Effector memory CD8-positive, alpha-beta T cell (primary cell): Measurements from ENCODE around the gene KCNMB2.

Source experiments
- ATAC-seq: fragments of 150-1000 bp; cut with Tn5 transposase; replicated peaks from 2 replicates; pipeline ENCODE4 v1.10.0; 2021; ENCODE audit warnings: mild to moderate bottlenecking, moderate library complexity
- DNase-seq, 3 experiments: peaks; one replicate each; pipeline ENCODE4 v3.0.0; 2021
- H3K27ac Mint-ChIP-seq, 2 donors: one replicate each; pipeline ENCODE4 v1.8.0; 2022; ENCODE audit warnings: mild to moderate bottlenecking in 2 of 2, mixed read lengths in 2 of 2, moderate library complexity in 2 of 2
- H3K27me3 Mint-ChIP-seq, 2 donors: one replicate each; pipeline ENCODE4 v1.8.0; 2022; ENCODE audit warnings: mixed read lengths in 2 of 2
- H3K36me3 Mint-ChIP-seq: one replicate; pipeline ENCODE4 v1.8.0; 2022; ENCODE audit warnings: mild to moderate bottlenecking, moderate library complexity, mixed read lengths; ENCODE audit not compliant: insufficient read depth
- H3K4me1 Mint-ChIP-seq, 2 donors: one replicate each; pipeline ENCODE4 v1.8.0; 2022; ENCODE audit warnings: low read depth in 2 of 2, mixed read lengths in 2 of 2
- H3K4me3 Mint-ChIP-seq, 2 donors: one replicate each; pipeline ENCODE4 v1.8.0; 2022; ENCODE audit warnings: mild to moderate bottlenecking in 2 of 2, mixed read lengths in 2 of 2, moderate library complexity in 2 of 2
- H3K9me3 Mint-ChIP-seq, 2 donors: one replicate each; pipeline ENCODE4 v1.8.0; 2022; ENCODE audit warnings: mixed read lengths in 2 of 2

KCNMB2 gene

DNA sequence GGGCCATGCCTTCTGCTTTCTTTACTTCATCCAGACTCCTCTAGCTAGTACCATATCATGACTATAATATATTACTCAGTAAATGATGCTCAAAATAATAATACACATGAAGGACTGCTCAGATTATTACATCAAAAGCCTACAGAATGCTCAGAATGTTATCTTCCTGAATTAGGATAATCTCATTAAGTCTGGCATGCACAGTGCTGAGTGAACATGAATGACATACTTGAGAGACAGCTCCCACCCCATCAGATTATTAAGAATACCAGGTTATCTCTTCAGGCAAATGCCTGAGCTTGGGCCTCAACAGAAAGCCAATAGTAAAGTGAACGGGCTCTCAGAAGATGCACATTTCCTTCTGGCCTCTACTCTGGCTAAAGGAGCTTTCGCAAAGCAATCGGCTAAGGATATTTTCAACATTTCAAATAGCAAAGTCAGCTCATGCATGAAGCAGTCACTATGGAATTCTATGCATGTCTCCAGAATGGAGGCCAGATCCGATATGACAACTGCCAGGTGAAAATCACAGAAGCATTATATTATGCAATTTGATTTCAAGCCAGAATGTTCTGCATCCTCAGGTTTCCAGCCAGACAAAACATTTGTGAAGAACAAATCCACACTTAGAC is 122.6 kb downstream of the KCNMB2 start:
- no peak overlapping the region for H3K27ac Mint-ChIP-seq
- DNase-seq (no peak), ATAC-seq (no peak)
- peaks cover 0 to 5% of the 10 kb centered on the region in 2 donors for H3K27me3 Mint-ChIP-seq
- no peaks in the 10 kb centered on the region for H3K9me3 Mint-ChIP-seq
- no peak overlapping the region for H3K4me3 Mint-ChIP-seq
- H3K4me1 Mint-ChIP-seq, result no peaks in the 10 kb centered on the region
- no peaks in the 10 kb centered on the region for H3K36me3 Mint-ChIP-seq

DNA sequence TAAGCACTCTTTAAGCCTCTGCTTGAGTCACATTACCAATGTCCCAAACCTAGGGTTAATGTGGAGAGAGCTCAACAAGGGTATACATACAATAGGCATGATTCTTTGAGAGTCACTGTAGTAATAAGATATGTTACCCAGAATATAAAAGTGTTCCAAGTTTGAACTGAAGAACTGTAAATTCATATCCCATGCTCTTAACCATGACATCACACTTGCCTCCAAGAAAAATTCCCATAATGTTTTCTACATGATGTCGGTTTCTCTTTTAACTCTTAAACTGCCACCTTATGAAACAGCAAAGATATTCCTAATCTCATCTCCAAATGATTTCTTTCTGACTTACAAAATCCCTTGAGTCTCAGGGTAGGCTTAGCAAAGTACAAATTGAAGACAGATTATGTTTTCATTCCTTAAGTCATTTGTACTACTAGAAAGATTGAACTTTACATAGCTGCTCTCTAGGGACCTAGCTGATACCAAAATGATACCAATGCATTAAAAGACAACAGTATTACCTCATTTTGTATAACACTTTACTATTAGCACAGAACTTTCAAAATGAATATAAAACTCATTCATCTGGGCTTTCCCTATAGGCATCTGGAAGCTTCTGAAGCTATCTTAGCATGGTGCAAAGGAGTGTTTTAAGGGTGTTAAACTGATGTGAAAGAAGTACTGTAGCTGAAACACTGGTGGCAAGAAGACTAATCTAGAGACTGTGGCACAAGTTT is 127.1 kb downstream of the KCNMB2 start:
- Mint-ChIP-seq H3K9me3 (no peaks in the 10 kb centered on the region), H3K36me3 (no peaks in the 10 kb centered on the region), H3K4me3 (no peak overlapping the region), H3K27me3 (peaks cover 0 to 7% of the 10 kb centered on the region in 2 donors), H3K4me1 (no peaks in the 10 kb centered on the region), H3K27ac (no peak overlapping the region)
- DNase-seq (no peak), ATAC-seq (no peak)

DNA sequence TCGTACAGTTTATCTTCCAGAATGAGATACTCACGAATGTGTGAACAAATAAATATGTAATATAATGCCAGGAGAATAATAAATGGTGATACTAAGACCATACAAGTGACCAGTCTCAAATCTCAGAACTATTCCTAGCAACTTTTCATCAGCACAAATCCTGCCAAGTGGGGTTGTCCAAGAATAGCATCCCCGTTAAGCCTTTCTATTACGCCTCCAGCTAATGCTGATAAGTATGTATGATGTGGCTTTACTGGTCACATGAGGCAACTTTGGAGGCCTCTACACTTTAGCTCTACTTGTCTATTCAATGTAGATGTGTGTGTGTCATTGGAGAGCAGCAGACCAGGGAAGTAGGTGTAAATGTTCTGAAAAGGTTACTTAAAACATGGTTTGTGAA is 129.5 kb downstream of the KCNMB2 start:
- Mint-ChIP-seq H3K36me3 (no peaks in the 10 kb centered on the region), H3K4me3 (no peak overlapping the region), H3K4me1 (no peaks in the 10 kb centered on the region), H3K9me3 (no peaks in the 10 kb centered on the region), H3K27ac (no peak overlapping the region), H3K27me3 (peaks cover 0 to 7% of the 10 kb centered on the region in 2 donors)
- ATAC-seq (no peak), DNase-seq (no peak)

DNA sequence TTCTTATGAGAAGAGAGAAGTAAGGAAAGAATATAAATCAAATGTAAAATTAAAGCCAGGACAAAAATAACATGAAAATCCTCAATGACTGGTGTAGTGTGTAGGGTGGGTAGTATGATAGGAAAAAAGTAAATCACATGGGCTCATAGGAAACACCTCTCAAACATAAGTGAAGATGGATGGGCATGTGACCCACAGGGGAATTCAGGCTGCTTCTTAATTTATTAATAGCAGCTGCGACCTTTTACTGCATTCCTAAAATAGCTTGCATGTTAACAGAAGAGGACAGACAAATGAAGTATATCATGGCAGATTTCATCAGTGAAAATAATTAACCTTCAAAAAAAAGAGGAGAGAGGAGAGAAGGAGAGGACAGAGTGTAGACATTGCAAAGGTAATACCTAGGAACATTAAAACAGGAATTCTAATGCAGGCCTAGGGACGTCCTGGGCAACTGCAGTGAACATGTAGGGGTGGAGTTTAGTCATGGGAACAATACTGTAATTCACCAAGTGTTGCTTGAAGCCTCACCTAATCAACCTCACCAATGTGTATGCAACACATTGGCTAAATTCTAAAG is 132.9 kb downstream of the KCNMB2 start:
- DNase-seq, result no peak
- no peak for ATAC-seq
- Mint-ChIP-seq H3K27me3 (peaks cover 0 to 7% of the 10 kb centered on the region in 2 donors), H3K4me1 (no peaks in the 10 kb centered on the region), H3K9me3 (no peaks in the 10 kb centered on the region), H3K36me3 (no peaks in the 10 kb centered on the region), H3K4me3 (no peak overlapping the region), H3K27ac (no peak overlapping the region)

DNA sequence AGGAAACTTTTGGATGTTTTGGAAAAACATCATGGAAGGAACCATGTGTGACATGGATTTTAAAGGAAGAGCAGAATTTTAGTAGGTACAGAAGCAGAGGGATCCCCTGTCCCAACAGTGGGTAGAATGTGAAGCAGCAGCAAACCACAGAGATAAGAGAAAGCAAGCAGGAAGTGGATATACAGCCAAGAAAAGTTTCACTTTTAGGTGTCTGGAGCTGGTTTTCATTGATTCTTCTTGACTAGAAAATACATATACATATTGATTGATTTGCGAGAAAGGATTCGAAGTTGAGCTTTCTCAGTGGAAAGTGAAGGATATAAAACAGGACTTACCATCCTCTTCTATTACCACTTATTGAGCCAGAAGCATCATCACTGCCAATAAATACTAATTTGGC is 133.5 kb downstream of the KCNMB2 start:
- peaks cover 0 to 7% of the 10 kb centered on the region in 2 donors for H3K27me3 Mint-ChIP-seq
- H3K9me3 Mint-ChIP-seq, result no peaks in the 10 kb centered on the region
- ATAC-seq (no peak), DNase-seq (no peak)
- H3K27ac Mint-ChIP-seq, result no peak overlapping the region
- no peaks in the 10 kb centered on the region for H3K36me3 Mint-ChIP-seq
- no peaks in the 10 kb centered on the region for H3K4me1 Mint-ChIP-seq
- H3K4me3 Mint-ChIP-seq, result no peak overlapping the region

DNA sequence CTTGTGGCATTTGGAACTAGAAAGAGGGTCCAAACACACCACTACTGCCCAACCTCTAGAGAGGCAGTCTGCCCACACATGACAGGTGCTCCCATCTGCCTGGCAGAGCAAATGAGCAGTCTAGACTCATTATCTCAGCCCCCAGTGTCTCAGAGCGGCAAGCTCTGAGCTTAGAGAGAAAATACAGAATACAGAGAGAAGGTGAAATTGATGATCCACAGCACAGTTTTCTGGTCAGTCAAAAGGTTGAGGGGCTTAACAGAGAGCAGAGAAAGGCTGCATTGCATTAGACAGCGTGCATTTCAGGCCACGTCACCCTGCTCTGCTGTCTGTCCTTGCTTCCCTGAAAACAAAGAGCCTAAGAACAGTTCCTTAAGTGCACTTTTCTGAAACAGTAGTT is 135.1 kb downstream of the KCNMB2 start:
- H3K4me1 Mint-ChIP-seq, result no peaks in the 10 kb centered on the region
- no peak overlapping the region for H3K27ac Mint-ChIP-seq
- DNase-seq (no peak), ATAC-seq (no peak)
- H3K27me3 Mint-ChIP-seq, result peaks cover 0 to 7% of the 10 kb centered on the region in 2 donors
- no peaks in the 10 kb centered on the region for H3K36me3 Mint-ChIP-seq
- H3K9me3 Mint-ChIP-seq, result no peaks in the 10 kb centered on the region
- no peak overlapping the region for H3K4me3 Mint-ChIP-seq

DNA sequence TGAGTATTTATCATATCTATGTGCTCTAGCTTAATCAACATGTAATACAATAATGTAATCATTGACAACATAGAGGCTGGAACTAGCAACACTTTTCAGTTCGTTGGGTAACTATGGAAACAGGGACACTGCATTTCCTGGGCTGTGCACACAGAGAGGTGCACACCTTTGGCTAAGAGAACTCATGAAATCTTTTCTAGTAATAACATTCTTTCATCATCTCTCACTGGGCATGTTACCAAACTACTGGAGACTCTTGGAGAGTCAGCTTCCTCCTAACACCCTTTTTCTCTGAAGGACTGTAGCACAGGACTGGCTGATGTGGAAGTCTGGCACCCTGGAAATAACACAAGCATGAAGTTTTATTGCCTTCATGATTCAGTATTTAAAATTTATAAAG is 135.6 kb downstream of the KCNMB2 start:
- Mint-ChIP-seq H3K4me1 (no peaks in the 10 kb centered on the region), H3K36me3 (no peaks in the 10 kb centered on the region), H3K27ac (no peak overlapping the region), H3K27me3 (peaks cover 0 to 7% of the 10 kb centered on the region in 2 donors), H3K4me3 (no peak overlapping the region), H3K9me3 (no peaks in the 10 kb centered on the region)
- ATAC-seq (no peak), DNase-seq (no peak)

DNA sequence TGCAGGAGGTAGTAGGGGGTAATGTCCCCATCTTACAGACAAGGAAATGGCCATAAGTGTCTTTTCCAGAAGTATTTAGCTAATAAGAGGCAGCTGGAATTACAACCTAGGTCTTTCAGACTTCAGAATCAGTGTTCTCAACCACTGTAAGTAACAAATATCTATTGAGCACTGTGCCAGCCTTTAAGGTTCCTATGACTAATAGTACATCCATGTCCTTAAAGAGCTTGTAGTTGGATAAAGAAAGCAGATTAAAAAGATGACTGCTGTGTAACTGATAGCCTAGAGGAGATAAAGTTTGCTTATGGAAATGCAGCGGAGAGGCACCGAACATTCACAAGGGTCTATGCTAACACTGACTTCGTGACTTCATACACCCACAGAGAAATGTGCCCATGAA is 136.0 kb downstream of the KCNMB2 start:
- Mint-ChIP-seq H3K9me3 (no peaks in the 10 kb centered on the region), H3K27me3 (peaks cover 0 to 7% of the 10 kb centered on the region in 2 donors), H3K27ac (no peak overlapping the region), H3K4me3 (no peak overlapping the region), H3K36me3 (no peaks in the 10 kb centered on the region), H3K4me1 (no peaks in the 10 kb centered on the region)
- no peak for DNase-seq
- ATAC-seq, result no peak

DNA sequence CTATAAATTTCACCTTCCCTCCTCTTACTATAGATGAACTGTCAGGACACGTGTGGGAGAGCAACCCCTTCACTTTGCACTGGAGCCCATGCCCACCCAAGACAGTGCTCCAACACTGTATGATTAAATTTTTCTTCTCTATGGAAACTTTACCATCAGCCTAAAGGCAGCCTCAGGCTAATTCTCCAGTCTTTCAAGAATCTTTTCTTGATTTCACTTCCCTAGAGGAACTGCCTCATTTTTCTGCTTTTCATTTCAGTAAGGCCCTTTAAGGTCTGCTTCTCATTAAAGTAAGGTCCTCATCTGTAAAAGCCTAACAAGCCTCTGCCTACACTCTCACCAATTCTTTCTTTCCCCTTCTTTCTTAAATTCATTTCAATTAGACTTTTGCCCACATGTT is 137.3 kb downstream of the KCNMB2 start:
- DNase-seq (no peak), ATAC-seq (no peak)
- Mint-ChIP-seq H3K9me3 (no peaks in the 10 kb centered on the region), H3K4me1 (no peaks in the 10 kb centered on the region), H3K27me3 (no peaks in the 10 kb centered on the region), H3K27ac (no peak overlapping the region), H3K36me3 (no peaks in the 10 kb centered on the region), H3K4me3 (no peak overlapping the region)

DNA sequence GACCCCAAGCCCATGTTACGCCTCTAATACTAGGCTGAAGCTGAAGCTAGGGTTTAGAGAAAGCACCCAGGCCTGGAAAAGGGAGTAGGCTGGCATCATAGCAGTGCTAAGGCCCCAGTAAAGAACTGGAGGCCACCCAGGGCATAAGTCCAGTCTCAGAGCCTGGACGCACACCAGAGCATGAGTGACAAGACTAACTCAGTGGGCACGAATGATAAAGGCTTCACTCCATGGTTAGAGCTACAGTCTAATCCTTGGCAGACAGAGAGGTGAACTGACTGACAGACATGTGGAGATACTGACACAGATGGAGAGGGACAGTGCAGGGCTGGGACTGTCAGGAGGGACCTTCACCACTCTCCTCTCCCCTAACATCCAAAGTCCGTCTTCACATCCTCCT is 139.8 kb downstream of the KCNMB2 start:
- no peak for DNase-seq
- H3K4me3 Mint-ChIP-seq, result no peak overlapping the region
- no peak for ATAC-seq
- no peaks in the 10 kb centered on the region for H3K9me3 Mint-ChIP-seq
- H3K27me3 Mint-ChIP-seq, result no peaks in the 10 kb centered on the region
- H3K4me1 Mint-ChIP-seq, result no peaks in the 10 kb centered on the region
- H3K27ac Mint-ChIP-seq, result no peak overlapping the region
- no peaks in the 10 kb centered on the region for H3K36me3 Mint-ChIP-seq

DNA sequence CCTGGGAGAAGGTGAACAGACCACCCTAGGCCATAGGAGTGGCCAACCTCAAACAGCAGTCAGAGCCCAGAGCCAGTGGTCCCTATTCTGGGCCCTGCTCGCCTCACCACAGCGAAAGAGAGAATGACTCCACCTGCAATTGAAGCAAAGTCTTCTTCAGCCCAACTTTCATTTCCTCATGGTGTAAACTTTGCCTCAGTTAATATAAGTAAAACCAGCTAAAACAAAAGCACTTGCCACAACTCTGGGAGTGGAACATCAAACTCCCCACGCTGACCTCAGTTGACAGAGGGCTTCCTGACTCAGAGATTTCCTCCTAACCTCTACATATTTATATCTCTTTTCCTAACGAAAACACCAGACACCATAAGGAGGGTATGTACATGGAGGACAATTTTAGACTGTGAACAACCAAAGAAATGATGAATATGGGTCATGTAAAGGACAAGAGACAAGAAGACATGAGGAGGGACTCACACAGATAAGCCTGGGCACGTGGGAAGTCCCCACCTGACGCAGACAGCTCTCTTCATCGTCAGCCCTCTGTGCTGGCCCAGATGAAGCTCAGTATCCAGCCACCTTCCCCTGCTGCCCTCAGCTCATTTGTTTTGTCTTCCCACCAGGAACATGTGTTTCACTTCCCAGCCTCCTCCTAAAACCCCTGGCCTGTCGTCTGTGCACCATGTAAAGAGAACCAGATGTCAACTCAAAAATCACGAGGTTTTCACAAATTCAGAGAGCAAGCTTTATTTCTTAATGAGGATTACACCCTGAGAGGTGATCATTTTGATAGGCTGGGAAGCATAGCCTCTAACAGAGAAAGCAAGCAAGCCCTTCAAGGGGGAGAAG is 140.9 kb downstream of the KCNMB2 start:
- DNase-seq (no peak), ATAC-seq (no peak)
- no peak overlapping the region for H3K27ac Mint-ChIP-seq
- H3K4me3 Mint-ChIP-seq, result no peak overlapping the region
- no peaks in the 10 kb centered on the region for H3K36me3 Mint-ChIP-seq
- no peaks in the 10 kb centered on the region for H3K9me3 Mint-ChIP-seq
- no peaks in the 10 kb centered on the region for H3K27me3 Mint-ChIP-seq
- no peaks in the 10 kb centered on the region for H3K4me1 Mint-ChIP-seq

DNA sequence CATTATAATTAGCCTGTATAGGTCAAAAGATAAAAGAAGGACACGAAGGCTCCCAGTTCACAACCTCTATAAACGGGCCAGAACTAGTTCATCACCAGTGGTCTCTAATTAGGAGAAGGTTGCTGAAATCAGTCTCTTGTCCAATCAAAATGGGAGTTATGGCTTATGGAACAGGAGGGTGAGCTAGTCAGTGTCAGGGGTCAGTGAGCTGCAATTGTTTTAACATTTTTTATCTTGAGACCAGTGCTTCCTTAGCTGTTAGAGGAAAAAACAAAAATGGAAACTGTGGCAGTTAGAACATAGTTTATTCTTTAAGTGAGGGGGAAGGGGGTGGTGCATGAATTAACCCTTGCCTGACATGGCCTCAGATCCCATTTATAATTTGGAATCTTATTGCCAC is 141.7 kb downstream of the KCNMB2 start:
- ATAC-seq (no peak), DNase-seq (no peak)
- peaks cover 0 to 1% of the 10 kb centered on the region in 2 donors for H3K9me3 Mint-ChIP-seq
- H3K36me3 Mint-ChIP-seq, result no peaks in the 10 kb centered on the region
- H3K4me3 Mint-ChIP-seq, result no peak overlapping the region
- no peaks in the 10 kb centered on the region for H3K27me3 Mint-ChIP-seq
- no peaks in the 10 kb centered on the region for H3K4me1 Mint-ChIP-seq
- H3K27ac Mint-ChIP-seq, result no peak overlapping the region

DNA sequence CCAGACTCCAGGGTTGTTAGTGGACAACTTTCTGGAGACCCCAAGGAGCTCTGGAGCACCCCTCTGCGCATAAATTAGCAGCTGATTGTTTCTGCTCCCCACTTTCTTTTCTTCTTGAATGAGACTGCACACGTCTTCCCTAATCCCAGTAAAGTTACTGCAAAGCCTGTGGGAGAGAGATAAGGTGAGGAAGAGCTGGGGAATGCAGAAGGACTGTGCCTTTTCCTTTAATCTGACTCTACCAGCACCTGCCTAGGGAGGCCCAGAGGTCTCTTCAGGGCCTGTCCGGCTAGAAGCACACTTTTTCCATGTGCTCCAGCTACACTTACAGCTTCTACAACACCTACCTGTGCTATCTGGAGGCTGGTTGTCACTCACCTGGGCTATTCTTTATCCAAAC is 143.8 kb downstream of the KCNMB2 start:
- ATAC-seq, result no peak
- no peak overlapping the region for H3K27ac Mint-ChIP-seq
- DNase-seq, result no peak
- H3K36me3 Mint-ChIP-seq, result no peaks in the 10 kb centered on the region
- H3K27me3 Mint-ChIP-seq, result no peaks in the 10 kb centered on the region
- peaks cover 0 to 1% of the 10 kb centered on the region in 2 donors for H3K9me3 Mint-ChIP-seq
- H3K4me1 Mint-ChIP-seq, result no peaks in the 10 kb centered on the region
- H3K4me3 Mint-ChIP-seq, result no peak overlapping the region
